GM19043 (cell line): ENCODE results near the gene CPT1A.
"Not testable (repeated sequence)": the region's sequence is repeated elsewhere in the genome, so short reads cannot be mapped to it uniquely, and the experiment has no call there.

ENCODE experiments used
- ATAC-seq: cut with Tn5 transposase; IDR thresholded peaks from one replicate; pipeline ENCODE4 v1.9.1; 2021; ENCODE audit warnings: low read depth; ENCODE audit not compliant: unreplicated experiment

Gene CPT1A

GRCh38 chr11:68841718-68842426 is at the start of gene CPT1A:
Gene CPT1A, minus strand, starts transcription at chr11:68841916. Its CDS starts 26,442 bp downstream, at chr11:68815474.
- ATAC-seq, result no peak

GRCh38 chr11:68890490-68891231 is 48.9 kb upstream of the CPT1A start:
- ATAC-seq, result no peak

GRCh38 chr11:68889948-68890446 is 48.3 kb upstream of the CPT1A start:
- no peak for ATAC-seq

- ATAC-seq, result not testable (repeated sequence)
Measured at GRCh38 chr11:68884827-68885226, 43.1 kb upstream of the CPT1A start.

DNA sequence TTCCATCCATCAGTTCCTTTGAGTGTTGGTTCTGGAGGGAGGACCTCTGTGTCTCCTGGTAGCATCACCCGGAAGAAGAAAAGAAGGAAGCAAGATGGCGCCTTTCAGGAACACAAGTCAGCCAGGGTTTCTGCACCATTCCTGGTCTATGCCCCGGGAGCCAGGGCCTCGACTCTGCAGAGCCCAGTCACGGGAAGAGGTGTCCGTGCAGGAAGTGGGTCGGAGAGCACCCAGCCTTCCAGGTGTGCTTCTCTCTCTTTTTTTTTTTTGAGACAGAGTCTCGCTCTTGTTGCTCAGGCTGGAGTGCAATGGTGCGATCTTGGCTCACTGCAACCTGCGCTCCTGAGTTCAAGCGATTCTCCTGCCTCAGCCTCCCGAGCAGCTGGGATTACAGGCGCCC is 40.7 kb upstream of the CPT1A start:
- ATAC-seq, result no peak

- ATAC-seq, result no peak
Measured at GRCh38 chr11:68881320-68881719, 39.6 kb upstream of the CPT1A start.

GRCh38 chr11:68880851-68881250 is 39.1 kb upstream of the CPT1A start:
- ATAC-seq, result no peak

GRCh38 chr11:68878022-68878421 is 36.3 kb upstream of the CPT1A start:
- no peak for ATAC-seq

GRCh38 chr11:68872216-68873003 is 30.7 kb upstream of the CPT1A start:
- no peak for ATAC-seq

DNA sequence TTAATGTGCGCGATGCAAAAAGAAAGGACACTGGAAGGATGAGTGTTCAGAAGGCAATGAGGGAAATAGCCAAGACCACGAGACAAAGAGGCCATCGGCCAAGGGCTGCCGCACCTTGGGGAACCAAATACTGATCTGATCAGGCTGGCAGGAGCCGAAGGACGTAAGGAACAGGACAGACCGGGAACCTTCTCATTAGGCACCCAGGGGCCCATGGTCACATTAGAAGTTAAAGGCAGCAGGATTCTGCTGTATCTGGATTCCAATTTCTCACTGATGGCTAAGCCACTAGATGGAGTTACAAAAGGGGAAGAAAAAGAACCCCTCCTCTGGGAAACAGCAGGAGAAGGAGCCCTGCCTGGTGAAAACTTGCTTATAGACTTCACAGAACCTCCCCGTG is 28.8 kb upstream of the CPT1A start:
- no peak for ATAC-seq

DNA sequence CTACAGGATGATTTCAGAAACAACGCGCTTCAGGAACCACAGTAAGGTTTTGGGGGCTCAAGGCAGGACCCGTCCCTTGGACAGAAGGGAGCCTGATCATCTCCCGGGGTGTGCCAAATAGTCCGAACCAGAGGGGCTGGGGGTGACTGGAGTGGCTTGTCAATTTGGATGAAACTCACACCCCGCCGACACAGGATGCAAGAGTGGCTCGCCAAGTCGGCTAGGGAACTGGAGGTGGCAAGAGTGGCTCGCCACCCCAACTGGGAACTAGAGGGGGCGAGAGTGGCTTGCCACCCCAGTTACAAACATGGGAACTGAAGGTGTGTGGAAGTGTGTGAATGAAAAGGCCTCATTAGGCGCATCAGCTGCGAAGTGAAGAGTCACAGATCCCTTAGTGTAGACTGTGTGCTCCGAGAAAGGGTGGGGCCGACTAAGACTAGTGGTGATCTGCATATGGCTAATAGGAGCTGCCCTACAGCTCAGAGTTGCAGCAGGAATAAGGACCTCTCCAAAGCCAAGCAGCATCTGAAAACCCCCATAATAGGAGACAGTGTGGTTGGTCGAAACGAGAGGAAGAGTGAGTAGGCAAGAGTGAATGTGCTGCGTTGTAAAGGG is 26.6 kb upstream of the CPT1A start:
- ATAC-seq, result no peak

- no peak for ATAC-seq
Measured at GRCh38 chr11:68867066-68867465, 25.4 kb upstream of the CPT1A start.

DNA sequence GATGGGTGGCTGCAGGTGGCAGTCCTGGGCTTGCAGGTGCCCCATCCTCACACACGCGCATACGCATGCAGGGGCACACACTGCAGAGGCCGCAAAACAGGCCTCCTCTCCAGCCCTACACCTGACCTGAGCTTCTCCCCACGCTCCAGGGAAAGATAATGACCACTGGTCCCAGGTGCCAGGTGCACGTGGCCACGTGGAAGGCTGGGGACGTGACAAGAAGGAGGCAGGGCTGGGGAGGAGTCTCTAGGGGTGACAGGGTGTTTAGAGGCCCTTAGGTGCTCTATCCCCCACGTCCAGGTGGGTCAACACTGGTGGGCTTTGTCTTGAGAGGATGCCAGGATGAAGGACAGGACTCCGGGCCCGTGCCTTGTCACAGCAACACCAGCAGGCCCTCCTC is 23.5 kb upstream of the CPT1A start:
- ATAC-seq, result no peak

GRCh38 chr11:68863553-68864265 is 22.0 kb upstream of the CPT1A start:
- ATAC-seq, result no peak

DNA sequence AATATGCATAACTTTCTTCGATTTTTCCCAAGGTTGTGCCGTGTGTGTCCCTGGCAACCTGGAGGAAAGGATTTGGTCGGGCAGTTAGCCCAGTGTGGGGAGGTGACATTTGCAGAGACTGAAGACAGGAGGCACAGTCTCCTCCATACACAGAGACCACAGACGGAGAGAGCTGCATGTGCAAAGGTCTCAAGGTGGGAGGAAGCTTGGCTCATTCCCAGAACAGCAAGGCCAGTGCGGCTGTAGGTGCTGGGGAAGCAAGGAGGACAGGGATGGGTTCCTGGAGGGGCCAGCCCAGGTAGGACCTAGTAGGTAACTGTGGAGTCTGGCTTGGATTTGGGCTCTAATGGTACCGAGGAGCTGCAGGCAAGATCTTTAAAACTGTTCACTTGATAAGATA is 20.7 kb upstream of the CPT1A start:
- ATAC-seq, result no peak

DNA sequence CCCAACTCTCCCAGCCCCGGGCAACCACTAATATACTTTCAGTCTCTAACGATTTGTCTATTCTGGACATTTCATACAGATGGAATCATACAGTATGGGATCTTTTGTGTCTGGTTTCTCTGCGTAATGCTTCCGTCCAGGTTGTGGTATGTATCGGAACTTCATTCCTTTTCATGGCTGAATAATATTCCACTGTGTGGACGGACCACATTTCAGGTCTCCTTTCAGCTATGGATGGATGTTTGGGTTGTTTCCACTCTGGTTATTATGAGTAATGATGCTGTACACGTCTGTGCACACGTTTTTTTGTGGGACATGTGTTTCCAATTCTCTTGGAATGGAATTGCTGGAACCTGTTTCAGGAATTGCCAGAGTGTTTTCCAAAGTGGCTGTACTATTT is 17.4 kb upstream of the CPT1A start:
- ATAC-seq, result no peak

DNA sequence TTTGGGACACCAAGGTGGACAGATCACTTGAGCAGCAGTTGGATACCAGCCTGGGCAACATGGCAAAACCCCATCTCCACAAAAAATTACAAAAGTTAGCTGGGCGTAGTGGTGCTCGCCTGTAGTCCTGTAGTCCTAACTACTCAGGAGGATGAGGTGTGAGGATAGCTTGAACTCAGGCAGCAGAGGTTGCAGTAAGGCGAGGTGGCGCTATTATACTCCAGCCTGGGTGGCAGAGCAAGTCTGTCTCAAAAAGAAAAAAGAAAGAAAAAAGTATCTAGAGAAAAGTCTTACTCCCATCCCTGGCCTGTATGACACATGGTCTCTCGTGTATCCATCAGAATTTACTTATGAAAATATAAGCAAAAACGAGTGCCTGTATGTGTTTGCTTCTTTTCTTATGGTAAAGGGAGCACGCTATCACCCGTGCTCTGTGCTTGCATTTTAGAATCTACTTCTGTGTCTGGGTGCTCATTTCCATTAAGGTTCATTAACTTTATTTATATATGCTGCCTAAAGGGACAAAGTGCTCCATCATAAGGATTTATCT is 15.4 kb upstream of the CPT1A start:
- no peak for ATAC-seq

DNA sequence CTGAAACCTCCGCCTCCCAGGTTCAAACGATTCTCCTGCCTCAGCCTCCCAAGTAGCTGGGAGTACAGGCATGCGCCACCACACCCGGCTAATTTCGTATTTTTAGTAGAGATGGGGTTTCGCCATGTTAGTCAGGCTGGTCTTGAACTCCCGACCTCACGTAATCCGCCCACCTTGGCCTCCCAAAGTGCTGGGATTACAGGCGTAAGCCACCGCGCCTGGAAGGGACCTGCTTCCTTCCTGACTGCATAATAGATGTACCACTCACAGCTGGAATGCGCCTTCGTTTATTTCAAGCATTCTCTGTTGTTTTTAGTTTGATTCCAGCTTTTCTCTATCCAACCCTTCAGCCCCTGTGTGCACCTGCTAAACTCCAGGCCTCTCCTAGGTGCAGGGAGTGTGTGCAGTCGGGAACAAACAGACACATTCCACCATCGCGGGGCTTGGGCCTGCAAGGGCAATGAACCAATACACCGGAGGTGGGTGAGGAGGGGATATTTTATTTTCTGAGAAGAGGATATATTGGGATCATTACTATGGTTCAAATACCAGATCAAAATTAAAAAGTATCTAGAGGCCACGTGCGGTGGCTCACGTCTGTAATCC is 14.8 kb upstream of the CPT1A start:
- not testable (repeated sequence) for ATAC-seq

GRCh38 chr11:68855205-68855981 is 13.7 kb upstream of the CPT1A start:
- no peak for ATAC-seq
